K562 (cell line): ENCODE measurements around the gene ESRRG. TPM values are rescaled to one million over a fixed set of nuclear protein-coding genes. Genes with fewer than 3 reads are reported as not detected.

Experiments
- ATAC-seq: fragments of 200-7000 bp; cut with Tn5 transposase; 3 replicates; pipeline ENCODE4 v1.9.1; 2020; ENCODE audit warnings: moderate library complexity
- BruUV-seq: library from RNA; stranded (reverse); fragments of 400-500 nt; replicated peaks from 2 replicates; lab custom pipeline; 2021; lab: Mats Ljungman, UMichigan
- CTCF ChIA-PET: fragments of 300-600 bp; formaldehyde crosslinking; extraction: SDS; loops from one replicate; lab custom pipeline; 2021; ENCODE audit warnings: low intra/inter-chr PET ratio; lab: Yijun Ruan, JAX
- POLR2A ChIA-PET: fragments of 300-600, 350-650 bp; sonication (Branson Sonifier 250); formaldehyde crosslinking; extraction: SDS; loops from one replicate; lab custom pipeline; 2021; ENCODE audit warnings: antibody characterized with exemption, inconsistent platforms; lab: Yijun Ruan, JAX
- DNase-seq, 4 experiments: peaks; one replicate each; pipeline versions ENCODE4 v3.0.0 to v3.0.0-alpha.2; 2011 to 2018; ENCODE audit warnings: low spot score in 3 of 4, mixed read lengths in 3 of 4; ENCODE audit errors: extremely low read depth in 1 of 4
- FAIRE-seq: peaks from 2 replicates; lab custom pipeline; 2011; peaks lifted over from hg19 to GRCh38; lab: Jason Lieb, UNC
- H2AFZ ChIP-seq: 2 replicates; pipeline ENCODE4 v1.6.0; 2011; ENCODE audit warnings: low read depth, low read length, control low read depth, inconsistent platforms
- H3K27ac ChIP-seq: fragments of 200-600 bp; 3 replicates; pipeline ENCODE4 v1.8.0; 2011; ENCODE audit warnings: low read depth, mild to moderate bottlenecking, control low read depth, inconsistent platforms, low read length, moderate library complexity, mixed read lengths; ENCODE audit errors: extremely low read depth
- H3K27me3 ChIP-seq, 2 experiments: fragments of 300-600 bp in 1 of 2; 2 replicates in 1 of 2; 3 replicates in 1 of 2; pipeline versions ENCODE4 v1.6.0 to v1.8.0; 2011; ENCODE audit warnings: inconsistent platforms in 2 of 2, low read length in 2 of 2, mild to moderate bottlenecking in 1 of 2, mixed read lengths in 1 of 2, moderate library complexity in 1 of 2; ENCODE audit not compliant: control insufficient read depth in 2 of 2, insufficient read depth in 2 of 2
- H3K36me3 ChIP-seq: fragments of 300-600 bp; 3 replicates; pipeline ENCODE4 v1.8.0; 2011; ENCODE audit warnings: mild to moderate bottlenecking, low read length, inconsistent platforms; ENCODE audit not compliant: control insufficient read depth, insufficient read depth
- H3K4me1 ChIP-seq, 2 experiments: fragments of 200-600 bp in 1 of 2; replicated peaks in 1 of 2; 2 replicates in 1 of 2; 3 replicates in 1 of 2; pipeline versions ENCODE4 v1.5.1 to v1.8.0; 2011; ENCODE audit warnings: inconsistent platforms in 2 of 2, low read length in 2 of 2, mild to moderate bottlenecking in 1 of 2, mixed read lengths in 1 of 2, moderate library complexity in 1 of 2; ENCODE audit not compliant: control insufficient read depth in 2 of 2, insufficient read depth in 2 of 2
- H3K4me2 ChIP-seq: 2 replicates; pipeline ENCODE4 v1.6.1; 2011; ENCODE audit warnings: low read length, control low read depth, inconsistent platforms, mixed read lengths; ENCODE audit not compliant: insufficient read depth
- H3K4me3 ChIP-seq: fragments of 200-600 bp; sonication (generic), shearing (Covaris generic); 2 replicates; pipeline ENCODE4 v1.5.1; 2016; ENCODE audit warnings: control low read depth, inconsistent platforms
- H3K79me2 ChIP-seq: fragments of 200-600 bp; 3 replicates; pipeline ENCODE4 v1.8.0; 2011; ENCODE audit warnings: low read length, inconsistent platforms; ENCODE audit not compliant: control insufficient read depth, insufficient read depth
- H3K9ac ChIP-seq, 2 experiments: 2 replicates each; pipeline versions ENCODE4 v1.6.0 to v1.6.1; 2011; ENCODE audit warnings: low read depth in 2 of 2, low read length in 2 of 2, control low read depth in 1 of 2, inconsistent platforms in 1 of 2, mild to moderate bottlenecking in 1 of 2, mixed read lengths in 1 of 2; ENCODE audit not compliant: insufficient read depth in 1 of 2
- H3K9me1 ChIP-seq: one replicate; pipeline ENCODE4 v1.6.0; 2011; ENCODE audit warnings: inconsistent platforms, mild to moderate bottlenecking, low read length, moderate library complexity; ENCODE audit not compliant: control insufficient read depth, insufficient read depth
- H3K9me3 ChIP-seq: replicated peaks from 2 replicates; pipeline ENCODE4 v1.5.1; 2011; ENCODE audit warnings: low read depth, low read length, inconsistent platforms; ENCODE audit not compliant: control insufficient read depth, insufficient read depth
- H4K20me1 ChIP-seq: replicated peaks from 2 replicates; pipeline ENCODE4 v1.6.1; 2011; ENCODE audit warnings: low read length, inconsistent platforms, mixed read lengths; ENCODE audit not compliant: control insufficient read depth, insufficient read depth
- ERF ChIP-seq: fragments of 450-650 bp; formaldehyde crosslinking; IDR thresholded peaks from 2 replicates; pipeline ENCODE4 v1.4.0; 2020; ENCODE audit warnings: mild to moderate bottlenecking, mixed read lengths
- GATAD2B ChIP-seq: fragments of 450-650 bp; IDR thresholded peaks from 2 replicates; pipeline ENCODE4 v1.6.1; 2017; ENCODE audit warnings: mild to moderate bottlenecking, borderline replicate concordance
- HOXB6 ChIP-seq: fragments of 250-450 bp; sonication (Bioruptor Pico); IDR thresholded peaks from 2 replicates; pipeline ENCODE4 v1.5.1; 2022; ENCODE audit warnings: mild to moderate bottlenecking, borderline replicate concordance
- ILF3 ChIP-seq: fragments of 450-650 bp; IDR thresholded peaks from 2 replicates; pipeline ENCODE4 v1.6.1; 2018; ENCODE audit warnings: antibody characterized with exemption, mild to moderate bottlenecking, moderate library complexity, borderline replicate concordance
- JUN ChIP-seq, 2 experiments: sonication (generic) in 1 of 2; formaldehyde crosslinking in 1 of 2; IDR thresholded peaks; 2 replicates each; pipeline versions ENCODE4 v1.6.1 to v1.8.0; 2012 to 2022; ENCODE audit warnings: borderline replicate concordance in 2 of 2, mild to moderate bottlenecking in 2 of 2, improper control_type of control experiment in 1 of 2, low read depth in 1 of 2, low read length in 1 of 2, missing genetic modification reagents in 1 of 2
- MECOM ChIP-seq: fragments of 250-450 bp; sonication (Bioruptor Pico); IDR thresholded peaks from 2 replicates; pipeline ENCODE4 v1.8.0; 2022; ENCODE audit warnings: inconsistent platforms
- MTA2 ChIP-seq: fragments of 450-650 bp; IDR thresholded peaks from 2 replicates; pipeline ENCODE4 v1.6.1; 2016; ENCODE audit warnings: low read depth
- POLR3A ChIP-seq: IDR thresholded peaks from 2 replicates; pipeline ENCODE4 v1.6.1; 2011; ENCODE audit warnings: borderline replicate concordance, mild to moderate bottlenecking, moderate library complexity; ENCODE audit not compliant: insufficient read length, insufficient read depth; ENCODE audit errors: extremely low read depth
- THRAP3 ChIP-seq: fragments of 450-650 bp; IDR thresholded peaks from 2 replicates; pipeline ENCODE4 v1.6.1; 2016; ENCODE audit warnings: mild to moderate bottlenecking, inconsistent platforms, borderline replicate concordance
- ZNF184 ChIP-seq: sonication (generic); formaldehyde crosslinking; IDR thresholded peaks from 2 replicates; pipeline ENCODE4 v1.5.0; 2020; ENCODE audit warnings: missing genetic modification reagents
- ZNF79 ChIP-seq: fragments of 250-450 bp; sonication (Bioruptor Pico); IDR thresholded peaks from 2 replicates; pipeline ENCODE4 v1.4.0; 2020; ENCODE audit warnings: low read depth, mild to moderate bottlenecking, moderate library complexity
- ZZZ3 ChIP-seq: fragments of 450-650 bp; IDR thresholded peaks from 2 replicates; pipeline ENCODE4 v1.6.1; 2016; ENCODE audit warnings: antibody characterized with exemption, mild to moderate bottlenecking, moderate library complexity
- WGBS: fragments of 100-300 bp; shearing (Covaris generic); methylation state at CpG from one replicate; pipeline ENCODE4 v1.1.6; 2016; ENCODE audit warnings: low coverage, mixed read lengths; ENCODE audit not compliant: insufficient coverage; ENCODE audit errors: missing lambda C conversion rate; 5-methylcytosine and 5-hydroxymethylcytosine counted together
- in situ Hi-C: fragments of 300-500 bp; cut with MboI; formaldehyde crosslinking; loops from 4 replicates; pipeline ENCODE4 v1.15.0; 2018; ENCODE audit warnings: inconsistent platforms, mixed read lengths
- intact Hi-C: fragments of 100-400 bp; cut with micrococcal nuclease; formaldehyde crosslinking; loops from 2 replicates; pipeline ENCODE4 v1.14.2; 2022
- polyA plus RNA-seq, 8 experiments: library from polyadenylated mRNA; depleted of rRNA in 4 of 8; stranded (reverse) in 5 of 8; unstranded in 3 of 8; fragments of >200 nt; fragmentation: Nextera tagmentation in 2 of 8; fragmentation: Illumina TruSeq in 1 of 8; extraction: Ambion mirVana in 2 of 8; extraction: Trizol in 1 of 8; gene quantifications; 2 replicates each; pipeline versions ENCODE4 v1.2.1 to v1.2.3, GENCODE V29; 2011 to 2014; ENCODE audit warnings: inconsistent platforms in 1 of 8, missing spikeins in 1 of 8
- total RNA-seq, 7 experiments: library from RNA; depleted of rRNA in 6 of 7; stranded (reverse); fragments of >200 nt in 6 of 7; fragmentation: Illumina TruSeq in 2 of 7; extraction: Trizol in 2 of 7; gene quantifications; 2 replicates each; pipeline versions ENCODE4 v1.2.1 to v1.2.3, GENCODE V29; 2011 to 2021; ENCODE audit warnings: low replicate concordance in 1 of 7

The ESRRG gene
- total and polyA plus RNA-seq, 9 of the 15 experiments (the other 6 are each of a cell fraction or from before 2014, with no cell fraction given): not detected

- TF ChIP-seq ZNF184 (CRISPR knock-in tag): no peak
- TF ChIP-seq MECOM (CRISPR knock-in tag): no peak
- TF ChIP-seq ZNF79 (CRISPR knock-in tag): no peak
- no peak for TF ChIP-seq POLR3A
- no peak for TF ChIP-seq GATAD2B
These were observed 3.2 kb upstream of the ESRRG start (continued) for GRCh38 chr1:216726435-216726834.

GRCh38 chr1:216722821-216723220 lies 408 bp downstream of the ESRRG start:
- POLR2A ChIA-PET: no interaction called here
- H2AFZ ChIP-seq: no peak overlapping the region

More at GRCh38 chr1:216722821-216723220, 408 bp downstream of the ESRRG start:
- H3K9me1 ChIP-seq: no peaks in the 10 kb centered on the region
- no TSS peak for BruUV-seq
- intact Hi-C loops: no loop called here
- no peaks in the 10 kb centered on the region for H3K36me3 ChIP-seq
- TF ChIP-seq ERF (CRISPR knock-in tag): no peak
- TF ChIP-seq ILF3: no peak
- TF ChIP-seq JUN (IDR thresholded peaks at IDR 0.05; ENCODE audit: borderline replicate concordance, low read depth, low read length): no peak
- TF ChIP-seq JUN (CRISPR knock-in tag; IDR thresholded peaks at IDR 0.05; ENCODE audit: borderline replicate concordance): no peak
- no peak for TF ChIP-seq HOXB6 (CRISPR knock-in tag)
- TF ChIP-seq MTA2: no peak
- no peak for TF ChIP-seq ZZZ3
- no peak for TF ChIP-seq THRAP3
- TF ChIP-seq, all 486 proteins: peak for 0
- DNase-seq (no peak), FAIRE-seq (no peak), ATAC-seq (no peak)
- in situ Hi-C loops: no loop called here
- Histone ChIP-seq H3K4me3 (no peak overlapping the region), H3K9ac (no peak overlapping the region), H3K27ac (no peak overlapping the region), H3K27me3 (no peaks in the 10 kb centered on the region), H3K4me1 (no peaks in the 10 kb centered on the region), H3K4me2 (no peak overlapping the region), H4K20me1 (no peaks in the 10 kb centered on the region), H3K79me2 (no peaks in the 10 kb centered on the region), H3K9me3 (no peaks in the 10 kb centered on the region)
- 1% methylated on average over 4 of the region's 6 CpGs for WGBS
- CTCF ChIA-PET: no interaction called here
